HG03039 (cell line): Measurements from ENCODE around the gene DOK5.

Source experiments
- ATAC-seq: cut with Tn5 transposase; IDR thresholded peaks from one replicate; pipeline ENCODE4 v1.9.1; 2021; ENCODE audit warnings: mild to moderate bottlenecking, moderate library complexity; ENCODE audit not compliant: unreplicated experiment

Gene DOK5

GRCh38 chr20:54640800-54641199, 165.4 kb downstream of the DOK5 start:
- no peak for ATAC-seq

DNA sequence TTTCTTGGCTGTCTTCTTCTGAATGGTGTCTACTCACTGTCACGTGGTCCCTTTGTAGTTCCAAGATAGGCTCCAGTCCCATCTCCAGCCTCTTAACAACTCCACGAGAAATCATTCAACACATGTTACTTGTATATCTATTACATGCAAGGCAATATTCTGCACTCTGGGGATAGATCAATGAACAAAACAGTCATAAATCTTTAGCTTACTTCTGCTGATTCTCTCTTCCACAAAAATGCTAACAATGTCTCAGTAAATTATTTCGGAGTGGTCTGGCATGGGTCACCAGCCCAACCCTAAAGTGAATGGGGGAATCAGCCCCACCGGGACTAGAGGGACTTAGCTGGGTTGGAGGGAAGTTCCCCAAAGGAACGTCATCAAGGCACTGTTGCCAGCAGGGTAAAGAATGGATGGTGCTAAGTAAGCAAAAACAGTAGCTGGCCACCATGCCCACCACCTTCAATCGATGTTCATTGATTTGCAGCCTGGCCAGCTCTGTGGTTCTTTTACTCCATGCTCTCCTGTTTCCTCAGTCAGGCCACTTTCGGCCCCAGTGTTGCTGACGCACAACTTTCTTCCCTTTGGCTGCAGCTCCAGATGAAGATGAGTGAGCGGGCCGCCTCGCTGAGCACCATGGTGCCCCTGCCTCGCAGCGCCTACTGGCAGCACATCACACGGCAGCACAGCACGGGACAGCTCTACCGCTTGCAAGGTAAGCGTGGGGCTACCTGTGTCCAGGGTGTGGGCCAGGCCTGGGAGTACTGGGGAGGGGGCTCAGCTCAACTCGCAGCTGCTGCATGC, 167.7 kb downstream of the DOK5 start:
- no peak for ATAC-seq

GRCh38 chr20:54643761-54644160, 168.4 kb downstream of the DOK5 start:
- no peak for ATAC-seq

DNA sequence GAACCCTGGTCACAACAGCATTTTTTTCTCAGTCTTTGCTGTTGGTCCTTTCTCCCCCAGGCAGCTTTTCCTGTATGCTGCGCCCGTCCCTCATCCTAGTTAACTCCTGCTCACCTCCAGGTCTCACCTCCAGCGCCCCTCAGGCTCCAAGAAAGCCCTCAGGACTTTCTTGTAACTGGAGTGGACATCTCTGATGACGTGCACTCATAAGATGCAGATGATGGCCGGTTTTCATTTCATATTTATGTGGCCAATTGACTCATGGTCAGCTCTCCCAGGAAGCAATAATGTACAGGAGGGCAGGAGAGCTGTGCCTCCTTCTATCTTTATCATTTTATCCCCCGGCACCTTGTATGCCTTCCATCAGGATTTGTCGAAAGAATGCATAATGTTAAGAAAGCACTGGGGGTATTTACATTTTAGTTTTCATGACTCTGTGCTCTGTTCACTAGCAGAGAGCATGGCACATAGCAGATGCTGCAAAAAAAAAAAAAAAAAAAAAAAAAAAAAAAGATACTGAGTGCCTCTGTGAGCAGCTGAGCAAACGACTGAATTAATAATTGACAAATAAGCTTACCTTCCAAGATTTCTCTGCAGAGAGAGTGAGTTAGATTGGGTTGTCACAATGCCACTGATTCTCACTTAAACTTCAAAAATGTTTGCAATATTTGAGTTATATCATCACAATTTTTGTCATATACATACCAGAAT, 170.2 kb downstream of the DOK5 start:
- ATAC-seq: no peak

DNA sequence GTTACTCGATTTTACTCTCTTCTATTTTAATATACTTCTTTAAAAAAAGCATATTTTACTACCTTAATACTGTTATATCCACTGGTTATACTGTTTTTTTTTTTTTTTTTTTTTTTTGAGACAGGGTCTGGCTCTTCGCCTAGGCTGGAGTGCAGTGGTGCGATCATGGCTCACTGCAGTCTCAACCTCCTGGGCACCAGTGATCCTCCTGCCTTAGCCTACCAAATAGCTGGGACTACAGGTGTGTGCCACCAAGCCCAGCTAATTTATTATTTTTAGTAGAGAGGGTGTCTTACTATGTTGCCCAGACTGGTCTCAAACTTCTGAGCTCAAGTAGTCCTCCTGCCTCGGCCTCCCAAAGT, 170.7 kb downstream of the DOK5 start:
- ATAC-seq: no peak

DNA sequence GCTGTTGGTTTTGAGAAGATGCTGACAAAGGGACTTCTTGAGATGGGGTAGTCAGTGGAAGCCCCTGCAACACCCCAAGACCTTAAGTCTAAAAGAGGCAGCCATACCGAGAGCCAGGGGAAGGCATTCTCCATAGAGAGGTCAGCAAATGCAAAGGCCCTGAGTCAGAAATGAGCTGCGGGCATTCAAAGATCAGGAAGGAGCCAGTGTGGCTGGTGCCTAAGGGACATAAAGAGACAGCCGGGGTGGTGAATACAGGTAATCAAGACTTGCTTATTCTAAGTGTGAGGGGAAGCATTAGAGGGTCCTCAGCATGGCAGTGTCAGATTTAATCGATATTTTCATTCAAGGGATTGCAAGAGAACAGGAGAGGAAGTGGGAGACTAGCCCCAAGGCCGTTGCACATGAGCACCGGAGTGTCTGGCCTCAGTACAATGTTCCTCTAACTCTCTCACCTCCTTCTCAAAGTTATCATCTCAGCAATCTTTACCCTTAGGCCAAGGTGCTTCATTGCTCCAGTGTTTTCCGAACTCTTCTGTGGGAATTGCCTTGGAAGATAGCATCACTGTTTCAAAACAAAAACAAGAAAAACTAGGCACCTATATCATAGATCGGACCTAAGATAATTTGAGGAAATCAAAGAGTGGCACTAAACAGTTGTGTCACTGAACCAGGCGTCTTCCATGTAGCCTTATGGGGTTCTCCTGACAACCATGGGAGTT, 173.2 kb downstream of the DOK5 start:
- no peak for ATAC-seq

- ATAC-seq: peak; percentile 82
Observed at GRCh38 chr20:54649511-54649962, 174.1 kb downstream of the DOK5 start.

GRCh38 chr20:54650052-54650719, 174.8 kb downstream of the DOK5 start:
- no peak for ATAC-seq

DNA sequence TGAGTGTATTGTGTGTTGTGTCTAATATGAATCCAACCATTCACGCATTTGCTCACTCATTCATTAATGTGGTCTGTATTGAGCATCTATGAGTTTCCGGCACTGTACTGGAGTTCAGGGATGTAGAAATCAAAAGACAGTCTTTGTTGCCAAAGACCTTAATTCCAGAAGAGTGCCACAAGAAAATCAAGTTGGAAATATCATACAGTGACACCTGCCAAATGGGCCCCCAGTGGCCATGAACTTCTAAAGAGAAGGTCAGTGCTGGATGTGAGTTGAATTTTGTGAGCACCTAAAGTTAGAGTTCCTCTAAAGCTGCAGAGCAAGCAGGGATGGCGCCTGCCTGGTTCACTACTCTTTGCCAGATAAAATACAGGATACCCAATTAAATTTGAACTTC, 175.9 kb downstream of the DOK5 start:
- no peak for ATAC-seq

GRCh38 chr20:54654450-54654849, 179.1 kb downstream of the DOK5 start:
- ATAC-seq: no peak

GRCh38 chr20:54657268-54657826, 182.0 kb downstream of the DOK5 start:
- ATAC-seq: no peak

GRCh38 chr20:54658525-54658924, 183.1 kb downstream of the DOK5 start:
- ATAC-seq: no peak

GRCh38 chr20:54661265-54661664, 185.9 kb downstream of the DOK5 start:
- no peak for ATAC-seq

GRCh38 chr20:54661880-54662465, 186.6 kb downstream of the DOK5 start:
- ATAC-seq: no peak

DNA sequence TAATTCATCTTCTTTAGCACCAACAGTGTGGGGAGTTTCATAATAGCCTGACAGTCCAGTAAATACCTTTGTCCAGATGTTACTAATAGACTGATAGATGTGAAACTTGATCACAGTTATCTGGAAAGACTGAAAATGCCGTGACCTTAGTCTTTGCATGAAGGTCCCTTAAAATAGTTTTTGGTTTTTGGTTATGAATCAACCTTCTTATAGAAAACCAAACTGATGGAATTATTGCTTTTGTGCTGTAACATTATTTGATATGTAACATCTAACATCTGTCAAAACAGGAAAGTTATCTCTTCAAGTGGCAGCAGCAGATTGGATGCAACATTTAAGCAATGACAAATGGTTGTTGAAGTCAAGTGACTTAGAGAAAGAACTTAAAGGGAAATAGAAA, 190.4 kb downstream of the DOK5 start:
- no peak for ATAC-seq

DNA sequence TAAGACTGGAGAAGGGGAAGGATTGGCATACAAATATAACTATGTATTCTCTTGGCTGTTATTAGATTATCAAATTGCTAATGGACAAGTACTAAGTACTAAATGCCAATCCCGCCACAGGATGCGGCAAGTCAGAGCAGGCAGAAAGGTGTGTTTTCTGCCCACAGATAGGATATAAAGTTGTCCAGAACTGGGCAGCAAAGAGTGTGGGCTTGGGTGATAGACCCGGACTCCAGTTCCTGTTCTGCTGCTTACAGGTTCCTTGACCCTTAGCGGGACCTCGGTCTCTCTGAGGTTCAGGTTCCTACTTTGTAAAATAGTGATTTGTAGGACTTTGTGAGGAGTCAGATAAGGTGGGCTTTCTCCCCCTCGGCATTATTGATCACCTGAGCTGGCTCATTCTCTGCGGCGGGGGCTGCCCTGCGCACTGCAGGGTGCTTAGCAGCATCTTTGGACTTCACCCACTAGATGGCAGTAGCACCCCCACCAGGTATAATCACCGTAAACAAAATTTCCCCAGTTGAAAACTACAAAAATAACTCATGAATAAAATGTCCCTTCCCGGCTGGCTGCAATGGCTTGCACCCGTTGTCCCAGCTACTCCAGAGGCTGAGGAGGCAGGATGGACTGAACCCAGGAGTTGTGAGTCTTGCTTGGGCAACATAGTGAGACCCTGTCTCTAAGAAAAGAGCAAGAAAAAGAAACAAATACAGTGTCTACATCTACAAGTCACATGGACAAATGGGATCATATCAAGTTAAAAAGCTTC, 193.1 kb downstream of the DOK5 start:
- peak; percentile 58 for ATAC-seq

GRCh38 chr20:54669040-54669363, 193.6 kb downstream of the DOK5 start:
- ATAC-seq: no peak

GRCh38 chr20:54678253-54678652, 202.9 kb downstream of the DOK5 start:
- no peak for ATAC-seq

DNA sequence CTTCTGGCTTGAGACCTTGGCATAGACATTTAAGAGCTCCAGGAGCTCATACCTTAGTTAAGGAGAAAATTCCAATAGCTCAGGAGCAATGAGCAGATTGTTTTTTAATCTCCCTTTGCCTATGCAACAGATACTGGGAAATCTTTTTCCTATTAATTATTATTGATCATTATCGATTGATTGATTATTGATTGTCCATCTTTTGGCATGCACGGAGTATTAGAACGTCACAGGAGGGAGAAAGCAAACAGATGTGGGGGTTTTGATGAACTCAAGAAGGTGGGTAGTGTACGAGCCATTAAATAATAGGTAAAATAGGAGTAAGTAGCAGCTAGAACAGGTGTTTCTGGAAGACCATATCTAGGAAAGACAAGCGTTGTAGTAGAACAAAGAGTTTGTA, 205.0 kb downstream of the DOK5 start:
- no peak for ATAC-seq
